Endodermal cell (in vitro differentiated cells): ENCODE results near the gene PKP2. TPM values are rescaled to one million over a fixed set of nuclear protein-coding genes. Genes with fewer than 3 reads are reported as not detected.

Experiments
- DNase-seq: peaks from one replicate; pipeline ENCODE4 v3.0.0-alpha.2; 2017
- H3K27ac ChIP-seq: 2 replicates; pipeline ENCODE4 v1.5.1; 2013; ENCODE audit warnings: mild to moderate bottlenecking, low read depth, low read length, moderate library complexity
- H3K27me3 ChIP-seq: 2 replicates; pipeline ENCODE4 v1.6.1; 2013; ENCODE audit warnings: mild to moderate bottlenecking, low read length, moderate library complexity; ENCODE audit not compliant: insufficient read depth, control insufficient read depth, poor library complexity, severe bottlenecking
- H3K36me3 ChIP-seq: 2 replicates; pipeline ENCODE4 v1.7.0; 2013; ENCODE audit warnings: mild to moderate bottlenecking, low read length, moderate library complexity; ENCODE audit not compliant: control insufficient read depth, insufficient read depth
- H3K4me1 ChIP-seq: one replicate; pipeline ENCODE4 v1.7.0; 2013; ENCODE audit warnings: low read length; ENCODE audit not compliant: control insufficient read depth, insufficient read depth
- H3K4me3 ChIP-seq: 2 replicates; pipeline ENCODE4 v1.5.1; 2013; ENCODE audit warnings: mild to moderate bottlenecking, low read length, moderate library complexity
- H3K9ac ChIP-seq: 2 replicates; pipeline ENCODE4 v1.6.1; 2013; ENCODE audit warnings: mild to moderate bottlenecking, low read length, moderate library complexity; ENCODE audit not compliant: poor library complexity, severe bottlenecking; ENCODE audit errors: extremely low read depth
- H3K9me3 ChIP-seq: 2 replicates; pipeline ENCODE4 v1.6.1; 2013; ENCODE audit warnings: mild to moderate bottlenecking, low read length, moderate library complexity; ENCODE audit not compliant: control insufficient read depth
- H3K27ac Mint-ChIP-seq: 2 replicates; pipeline ENCODE4 v1.8.0; 2020; ENCODE audit warnings: mixed read lengths
- H3K27me3 Mint-ChIP-seq: 2 replicates; pipeline ENCODE4 v1.8.0; 2021; ENCODE audit warnings: mild to moderate bottlenecking, mixed read lengths; ENCODE audit not compliant: insufficient read depth
- H3K36me3 Mint-ChIP-seq: 2 replicates; pipeline ENCODE4 v1.8.0; 2020; ENCODE audit warnings: low read depth, mixed read lengths
- H3K4me1 Mint-ChIP-seq: 2 replicates; pipeline ENCODE4 v1.8.0; 2020; ENCODE audit warnings: mixed read lengths
- H3K4me3 Mint-ChIP-seq: 2 replicates; pipeline ENCODE4 v1.8.0; 2020; ENCODE audit warnings: mild to moderate bottlenecking, moderate library complexity, mixed read lengths
- H3K9me3 Mint-ChIP-seq: 2 replicates; pipeline ENCODE4 v1.8.0; 2020; ENCODE audit warnings: mild to moderate bottlenecking, mixed read lengths
- WGBS, 2 experiments: methylation state at CpG; one replicate each; pipeline versions ENCODE4 v1.1.5 to v1.1.7; 2013; ENCODE audit warnings: missing lambda C conversion rate in 2 of 2, mixed read lengths in 1 of 2; ENCODE audit not compliant: insufficient coverage in 1 of 2, insufficient read length in 1 of 2; 5-methylcytosine and 5-hydroxymethylcytosine counted together
- total RNA-seq, 2 donors: library from RNA; stranded (reverse); fragmentation: NEBNext Ultra II Directional in 1 of 2; extraction: Animal tissue kit (Norgen Biotek cat#: 25700) in 1 of 2; gene quantifications; 2 replicates in 1 of 2; 3 replicates in 1 of 2; pipeline ENCODE4 v1.2.1, GENCODE V29; 2021
- TF ChIP-seq, protein P1 (sequence below): fragments of 200-600 bp; sonication (generic); conservative IDR thresholded peaks from 2 replicates; pipeline ENCODE4 v1.5.0; 2021; ENCODE audit warnings: antibody characterized with exemption, mild to moderate bottlenecking

PKP2 gene
- total RNA-seq, 2 donors from 2014 or later = 62.5 to 124 TPM

DNA sequence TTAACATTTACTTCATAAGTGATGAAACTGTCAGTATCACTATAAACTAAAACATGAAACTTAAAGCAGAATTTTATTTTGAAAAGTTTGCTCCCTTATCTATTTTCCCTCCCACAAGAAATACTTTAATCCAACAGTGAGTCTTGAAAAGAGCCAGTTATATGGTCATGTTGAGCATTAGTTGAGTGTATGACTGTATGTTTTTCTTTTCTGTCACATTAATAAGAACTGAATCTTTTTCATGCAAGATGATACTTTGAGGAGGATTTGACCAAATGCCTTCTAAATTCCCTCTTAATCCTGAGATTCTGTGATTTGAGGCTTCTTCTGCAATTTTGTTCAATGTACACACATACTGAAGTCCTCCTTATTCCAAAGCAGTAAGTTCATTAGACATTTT, 107.1 kb downstream of the PKP2 start:
- H3K9me3 ChIP-seq = peaks cover 8% of the 10 kb centered on the region
- peaks cover 64% of the 10 kb centered on the region for H3K36me3 ChIP-seq
- Mint-ChIP-seq H3K36me3 (peaks cover 65% of the 10 kb centered on the region), H3K27me3 (no peaks in the 10 kb centered on the region), H3K4me3 (no peak overlapping the region), H3K9me3 (peaks cover 16% of the 10 kb centered on the region), H3K4me1 (peaks cover 4% of the 10 kb centered on the region), H3K27ac (no peak overlapping the region)
- no peak overlapping the region for H3K27ac ChIP-seq
- no peak overlapping the region for H3K4me3 ChIP-seq
- DNase-seq = no peak
- no peaks in the 10 kb centered on the region for H3K4me1 ChIP-seq
- TF ChIP-seq, protein P1, sequence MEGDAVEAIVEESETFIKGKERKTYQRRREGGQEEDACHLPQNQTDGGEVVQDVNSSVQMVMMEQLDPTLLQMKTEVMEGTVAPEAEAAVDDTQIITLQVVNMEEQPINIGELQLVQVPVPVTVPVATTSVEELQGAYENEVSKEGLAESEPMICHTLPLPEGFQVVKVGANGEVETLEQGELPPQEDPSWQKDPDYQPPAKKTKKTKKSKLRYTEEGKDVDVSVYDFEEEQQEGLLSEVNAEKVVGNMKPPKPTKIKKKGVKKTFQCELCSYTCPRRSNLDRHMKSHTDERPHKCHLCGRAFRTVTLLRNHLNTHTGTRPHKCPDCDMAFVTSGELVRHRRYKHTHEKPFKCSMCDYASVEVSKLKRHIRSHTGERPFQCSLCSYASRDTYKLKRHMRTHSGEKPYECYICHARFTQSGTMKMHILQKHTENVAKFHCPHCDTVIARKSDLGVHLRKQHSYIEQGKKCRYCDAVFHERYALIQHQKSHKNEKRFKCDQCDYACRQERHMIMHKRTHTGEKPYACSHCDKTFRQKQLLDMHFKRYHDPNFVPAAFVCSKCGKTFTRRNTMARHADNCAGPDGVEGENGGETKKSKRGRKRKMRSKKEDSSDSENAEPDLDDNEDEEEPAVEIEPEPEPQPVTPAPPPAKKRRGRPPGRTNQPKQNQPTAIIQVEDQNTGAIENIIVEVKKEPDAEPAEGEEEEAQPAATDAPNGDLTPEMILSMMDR = no peak
- no peak overlapping the region for H3K9ac ChIP-seq
- H3K27me3 ChIP-seq = no peaks in the 10 kb centered on the region

DNA sequence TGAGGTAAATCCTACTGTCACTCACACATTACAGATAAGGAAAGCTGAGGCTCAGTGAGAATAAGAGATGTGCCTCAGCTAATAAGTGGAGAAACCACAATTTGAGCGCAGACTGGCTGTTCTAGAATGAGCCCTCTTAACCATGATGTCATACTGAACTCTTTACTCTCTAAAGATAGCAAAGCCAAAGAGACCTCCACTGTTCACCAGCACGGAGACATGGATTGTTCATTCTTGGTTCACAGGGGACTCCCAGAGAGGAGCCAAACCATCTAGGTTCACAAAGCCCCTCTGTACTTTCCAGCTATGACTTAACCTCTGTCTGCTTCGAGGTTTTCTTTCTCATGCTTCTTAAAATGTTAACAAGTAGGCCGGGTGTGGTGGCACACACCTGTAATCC, 108.2 kb downstream of the PKP2 start:
- WGBS, 2 experiments = 81 to 97% methylated on average over 3 to 4 of the region's 4 CpGs

DNA sequence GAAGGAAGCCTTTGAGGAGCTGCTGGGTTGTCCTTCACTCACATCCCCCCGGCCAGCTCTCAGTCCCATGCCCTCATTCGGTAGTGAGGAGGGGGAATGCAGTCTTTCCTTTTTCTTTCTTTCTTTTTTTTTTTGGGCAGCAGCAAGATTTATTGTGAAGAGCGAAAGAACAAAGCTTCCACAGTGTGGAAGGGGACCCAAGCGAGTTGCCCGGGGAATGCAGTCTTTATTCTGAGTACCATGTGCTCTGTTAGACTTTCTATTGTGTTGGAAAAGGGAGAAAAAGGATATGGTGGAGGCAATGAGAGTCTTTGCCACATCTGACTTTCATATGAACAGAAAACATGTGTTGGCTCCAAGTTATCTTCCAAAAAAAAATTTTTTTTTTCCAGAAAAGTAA, 111.0 kb downstream of the PKP2 start:
- no peak overlapping the region for H3K4me3 ChIP-seq
- H3K27ac ChIP-seq = no peak overlapping the region
- TF ChIP-seq, protein P1 = no peak
- H3K27ac Mint-ChIP-seq = no peak overlapping the region
- peaks cover 4% of the 10 kb centered on the region for H3K4me1 Mint-ChIP-seq
- H3K9me3 ChIP-seq = peaks cover 8% of the 10 kb centered on the region
- H3K27me3 Mint-ChIP-seq = no peaks in the 10 kb centered on the region
- H3K36me3 ChIP-seq = peaks cover 30% of the 10 kb centered on the region
- H3K27me3 ChIP-seq = no peaks in the 10 kb centered on the region
- 95% methylated on average over 5 of the region's 5 CpGs; no CpG with 5 or more reads in 1 of the 2 experiments for WGBS, 2 experiments
- H3K4me3 Mint-ChIP-seq = no peak overlapping the region
- peaks cover 16% of the 10 kb centered on the region for H3K9me3 Mint-ChIP-seq
- H3K4me1 ChIP-seq = no peaks in the 10 kb centered on the region
- peaks cover 37% of the 10 kb centered on the region for H3K36me3 Mint-ChIP-seq
- DNase-seq = no peak
- H3K9ac ChIP-seq = no peak overlapping the region

More for the DNA sequence above, 108.2 kb downstream of the PKP2 start:
- Histone ChIP-seq H3K27me3 (no peaks in the 10 kb centered on the region), H3K27ac (no peak overlapping the region), H3K36me3 (peaks cover 54% of the 10 kb centered on the region), H3K4me3 (no peak overlapping the region), H3K9me3 (peaks cover 8% of the 10 kb centered on the region), H3K9ac (no peak overlapping the region), H3K4me1 (no peaks in the 10 kb centered on the region)
- peaks cover 57% of the 10 kb centered on the region for H3K36me3 Mint-ChIP-seq
- no peaks in the 10 kb centered on the region for H3K27me3 Mint-ChIP-seq
- peaks cover 4% of the 10 kb centered on the region for H3K4me1 Mint-ChIP-seq
- H3K27ac Mint-ChIP-seq = no peak overlapping the region
- DNase-seq = no peak
- H3K9me3 Mint-ChIP-seq = peaks cover 16% of the 10 kb centered on the region
- TF ChIP-seq, protein P1 = no peak
- no peak overlapping the region for H3K4me3 Mint-ChIP-seq
